CD4-positive, CD25-positive, alpha-beta regulatory T cell (primary cell): Measurements from ENCODE around the gene RBM47. TPM values are rescaled to one million over a fixed set of nuclear protein-coding genes. Genes with fewer than 3 reads are reported as not detected.
A peak's percentile ranks its signal among the peaks of the same experiment; 100 is the strongest.

Source experiments
- ATAC-seq, 2 donors: fragments of 150-1000 bp; cut with Tn5 transposase; one replicate each; pipeline ENCODE4 v1.10.0; 2021; ENCODE audit warnings: low read depth in 2 of 2, moderate number of reproducible peaks in 2 of 2, moderate library complexity in 1 of 2
- DNase-seq, 3 donors: peaks; one replicate each; pipeline versions ENCODE4 v3.0.0 to v3.0.0-alpha.2; 2012 to 2022; ENCODE audit warnings: mixed read lengths in 1 of 3
- H3K27ac ChIP-seq: one replicate; pipeline ENCODE4 v1.7.0; 2013; ENCODE audit warnings: mild to moderate bottlenecking, low read length; ENCODE audit not compliant: insufficient read depth, poor library complexity, severe bottlenecking
- H3K27me3 ChIP-seq: one replicate; pipeline ENCODE4 v1.7.0; 2013; ENCODE audit warnings: low read length; ENCODE audit not compliant: control insufficient read depth, insufficient read depth
- H3K36me3 ChIP-seq: one replicate; pipeline ENCODE4 v1.7.0; 2013; ENCODE audit warnings: mild to moderate bottlenecking, low read length, moderate library complexity; ENCODE audit not compliant: control insufficient read depth, insufficient read depth
- H3K4me1 ChIP-seq: 2 replicates; pipeline ENCODE4 v1.7.0; 2013; ENCODE audit warnings: mild to moderate bottlenecking, low read length; ENCODE audit not compliant: insufficient read depth, control insufficient read depth, poor library complexity, severe bottlenecking
- H3K4me3 ChIP-seq: one replicate; pipeline ENCODE4 v1.7.0; 2013; ENCODE audit warnings: low read depth, mild to moderate bottlenecking, low read length, moderate library complexity
- H3K9me3 ChIP-seq, 2 experiments: 1 replicate in 1 of 2; 2 replicates in 1 of 2; pipeline ENCODE4 v1.7.0; 2013; ENCODE audit warnings: low read length in 2 of 2, mild to moderate bottlenecking in 1 of 2, moderate library complexity in 1 of 2; ENCODE audit not compliant: control insufficient read depth in 2 of 2
- H3K27ac Mint-ChIP-seq, 3 donors: one replicate each; pipeline ENCODE4 v1.8.0; 2020 to 2022; ENCODE audit warnings: mild to moderate bottlenecking in 3 of 3, mixed read lengths in 3 of 3, moderate library complexity in 2 of 3
- H3K27me3 Mint-ChIP-seq: one replicate; pipeline ENCODE4 v1.8.0; 2022; ENCODE audit warnings: mild to moderate bottlenecking, mixed read lengths
- H3K36me3 Mint-ChIP-seq: one replicate; pipeline ENCODE4 v1.8.0; 2020; ENCODE audit warnings: mixed read lengths
- H3K4me1 Mint-ChIP-seq, 4 donors: one replicate each; pipeline ENCODE4 v1.8.0; 2020 to 2022; ENCODE audit warnings: mixed read lengths in 4 of 4, mild to moderate bottlenecking in 1 of 4
- H3K4me3 Mint-ChIP-seq, 4 donors: one replicate each; pipeline ENCODE4 v1.8.0; 2020 to 2022; ENCODE audit warnings: mild to moderate bottlenecking in 4 of 4, mixed read lengths in 4 of 4, moderate library complexity in 3 of 4
- H3K9me3 Mint-ChIP-seq, 7 donors: one replicate each; pipeline ENCODE4 v1.8.0; 2020 to 2022; ENCODE audit warnings: mixed read lengths in 7 of 7, mild to moderate bottlenecking in 3 of 7, moderate library complexity in 2 of 7
- polyA plus RNA-seq, 4 donors: library from polyadenylated mRNA; unstranded; fragments of 300-500 nt; fragmentation: Illumina TruSeq; gene quantifications; one replicate each; pipeline ENCODE4 v1.2.3, GENCODE V29; 2021
- total RNA-seq: library from RNA; stranded (reverse); gene quantifications from one replicate; pipeline ENCODE4 v1.2.3, GENCODE V29; 2022

RBM47 gene
- total and polyA plus RNA-seq, 5 donors from 2014 or later = 0.07 to 1.5 (median 0.15) TPM; not detected in 1

- Mint-ChIP-seq H3K27ac (no peak overlapping the region), H3K36me3 (no peaks in the 10 kb centered on the region)
- no peak for ATAC-seq
Observed at GRCh38 chr4:40595981-40596380, 33.7 kb downstream of the RBM47 start.

DNA sequence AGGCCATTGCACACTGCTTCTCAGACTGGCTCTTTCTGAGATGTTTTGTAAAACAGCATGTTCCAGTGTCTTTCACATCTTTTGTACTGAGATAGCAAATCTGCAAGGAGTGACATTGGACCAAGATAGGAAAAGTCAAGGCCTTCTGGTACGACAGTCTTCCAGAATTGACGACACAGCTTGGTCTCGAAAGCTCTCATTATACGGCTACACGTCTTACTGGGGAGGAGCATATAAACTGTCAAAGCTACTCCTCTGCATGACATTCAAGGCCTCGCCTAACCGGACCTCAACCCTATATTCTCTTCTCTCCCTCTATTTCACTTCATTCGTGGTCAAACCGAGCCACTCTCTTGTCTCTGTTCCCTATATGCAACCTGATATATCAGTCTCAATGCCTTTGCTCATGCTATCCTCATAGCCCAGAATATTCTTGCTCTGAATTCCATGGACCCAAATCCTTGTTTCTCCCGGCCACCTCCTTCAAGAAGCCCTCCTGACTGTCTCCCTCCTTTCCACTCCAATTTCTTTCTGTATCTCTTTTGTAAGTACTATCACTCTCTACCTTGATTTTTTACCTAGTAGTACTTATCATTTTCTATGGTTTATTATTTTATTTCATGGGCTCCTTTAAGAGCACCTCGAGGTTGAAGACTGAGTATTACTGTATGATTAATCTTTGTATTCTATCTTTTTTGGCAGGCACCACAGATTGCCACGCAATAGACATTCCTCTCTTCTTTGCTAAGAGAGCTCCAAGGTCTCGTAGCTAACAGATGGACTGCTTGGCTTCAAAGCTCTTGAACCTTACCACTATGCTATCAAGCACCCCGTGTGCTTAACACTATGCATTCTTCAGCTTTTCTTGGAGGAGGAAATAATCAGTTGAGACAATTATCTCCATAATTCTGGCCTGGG is 35.1 kb downstream of the RBM47 start:
- ATAC-seq (no peak), DNase-seq (no peak)
- no peaks in the 10 kb centered on the region for H3K4me1 Mint-ChIP-seq
- H3K27me3 Mint-ChIP-seq = no peaks in the 10 kb centered on the region
- H3K9me3 ChIP-seq = no peaks in the 10 kb centered on the region
- H3K27ac Mint-ChIP-seq = no peak overlapping the region
- H3K27ac ChIP-seq = no peak overlapping the region
- H3K36me3 Mint-ChIP-seq = no peaks in the 10 kb centered on the region
- H3K4me3 ChIP-seq = no peak overlapping the region
- H3K9me3 Mint-ChIP-seq = peaks cover 0 to 1% (median 0%) of the 10 kb centered on the region in 7 donors
- H3K27me3 ChIP-seq = no peaks in the 10 kb centered on the region
- H3K36me3 ChIP-seq = no peaks in the 10 kb centered on the region
- H3K4me3 Mint-ChIP-seq = no peak overlapping the region
- no peaks in the 10 kb centered on the region for H3K4me1 ChIP-seq

More at GRCh38 chr4:40595981-40596380, 33.7 kb downstream of the RBM47 start:
- H3K36me3 ChIP-seq = no peaks in the 10 kb centered on the region
- peaks cover 0 to 1% (median 0%) of the 10 kb centered on the region in 7 donors for H3K9me3 Mint-ChIP-seq
- no peaks in the 10 kb centered on the region for H3K27me3 Mint-ChIP-seq
- no peak overlapping the region for H3K4me3 Mint-ChIP-seq
- no peak for DNase-seq
- no peaks in the 10 kb centered on the region for H3K9me3 ChIP-seq
- no peak overlapping the region for H3K4me3 ChIP-seq
- H3K27me3 ChIP-seq = no peaks in the 10 kb centered on the region
- H3K4me1 Mint-ChIP-seq = no peaks in the 10 kb centered on the region
- no peak overlapping the region for H3K27ac ChIP-seq
- no peaks in the 10 kb centered on the region for H3K4me1 ChIP-seq

- ATAC-seq = no peak
- no peak overlapping the region for H3K27ac Mint-ChIP-seq
Observed at GRCh38 chr4:40592034-40592433, 37.6 kb downstream of the RBM47 start.

DNA sequence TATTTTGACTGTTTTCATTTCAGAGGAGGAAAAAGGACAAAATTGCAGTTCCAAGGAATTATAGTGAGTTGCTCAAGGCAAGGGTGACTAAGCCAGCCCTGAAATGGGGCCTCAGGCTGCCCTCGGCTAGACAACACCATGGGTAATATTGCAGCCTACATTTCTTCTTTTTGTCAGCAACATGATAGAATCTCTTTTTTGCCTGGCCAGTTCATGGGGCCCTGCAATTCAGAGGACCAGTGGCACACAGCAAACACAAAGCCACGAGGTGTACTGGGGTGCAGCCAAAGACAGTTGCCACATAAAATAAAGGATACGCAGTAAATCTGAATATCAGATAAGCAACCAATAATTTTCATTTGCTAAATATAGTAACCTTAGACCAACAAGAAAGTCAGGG is 41.8 kb downstream of the RBM47 start:
- Mint-ChIP-seq H3K27ac (no peak overlapping the region), H3K36me3 (no peaks in the 10 kb centered on the region), H3K27me3 (peaks cover 5% of the 10 kb centered on the region), H3K4me1 (peaks cover 0 to 5% (median 2%) of the 10 kb centered on the region in 4 donors), H3K9me3 (peaks cover 0 to 1% (median 0%) of the 10 kb centered on the region in 7 donors), H3K4me3 (no peak overlapping the region)
- Histone ChIP-seq H3K4me3 (no peak overlapping the region), H3K27ac (no peak overlapping the region), H3K9me3 (no peaks in the 10 kb centered on the region), H3K4me1 (no peaks in the 10 kb centered on the region), H3K36me3 (no peaks in the 10 kb centered on the region), H3K27me3 (no peaks in the 10 kb centered on the region)
- ATAC-seq = no peak
- DNase-seq = no peak

More at GRCh38 chr4:40592034-40592433, 37.6 kb downstream of the RBM47 start:
- Histone ChIP-seq H3K27me3 (no peaks in the 10 kb centered on the region), H3K4me3 (no peak overlapping the region), H3K36me3 (no peaks in the 10 kb centered on the region), H3K9me3 (no peaks in the 10 kb centered on the region), H3K4me1 (no peaks in the 10 kb centered on the region), H3K27ac (no peak overlapping the region)
- peaks cover 0 to 3% (median under 1%) of the 10 kb centered on the region in 4 donors for H3K4me1 Mint-ChIP-seq
- H3K36me3 Mint-ChIP-seq = no peaks in the 10 kb centered on the region
- no peaks in the 10 kb centered on the region for H3K27me3 Mint-ChIP-seq
- no peak overlapping the region for H3K4me3 Mint-ChIP-seq
- peaks cover 0 to 1% (median 0%) of the 10 kb centered on the region in 7 donors for H3K9me3 Mint-ChIP-seq
- no peak for DNase-seq

DNA sequence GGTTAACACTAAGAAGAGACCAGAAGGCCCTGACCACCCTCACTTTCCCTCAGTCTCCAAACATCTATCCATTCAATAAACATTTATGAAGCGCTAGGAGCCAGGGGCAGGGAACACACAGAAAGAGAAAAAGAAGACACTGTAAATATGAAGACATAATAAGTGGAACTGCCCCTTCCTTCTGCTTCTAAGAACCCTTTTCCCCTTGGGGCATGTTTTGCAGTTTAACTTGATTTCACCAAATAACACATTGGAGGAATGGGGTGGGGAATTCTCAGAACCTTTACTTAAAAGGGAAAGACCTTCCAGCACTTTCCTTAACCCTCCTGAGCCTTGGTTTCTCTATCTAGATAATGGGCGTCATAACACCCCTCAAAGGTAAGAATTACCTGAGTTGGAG is 42.3 kb downstream of the RBM47 start:
- H3K4me1 ChIP-seq = no peaks in the 10 kb centered on the region
- Mint-ChIP-seq H3K27ac (peak overlapping the region in 1 of 3 donors; percentile 20), H3K36me3 (no peaks in the 10 kb centered on the region)

GRCh38 chr4:40586729-40587128 is 42.9 kb downstream of the RBM47 start:
- Mint-ChIP-seq H3K27ac (no peak overlapping the region), H3K4me1 (peaks cover 0 to 5% (median 2%) of the 10 kb centered on the region in 4 donors), H3K36me3 (no peaks in the 10 kb centered on the region), H3K4me3 (no peak overlapping the region), H3K9me3 (peaks cover 0 to 1% (median 0%) of the 10 kb centered on the region in 7 donors), H3K27me3 (peaks cover 5% of the 10 kb centered on the region)
- no peaks in the 10 kb centered on the region for H3K36me3 ChIP-seq
- H3K9me3 ChIP-seq = no peaks in the 10 kb centered on the region
- H3K4me1 ChIP-seq = no peaks in the 10 kb centered on the region
- no peak for DNase-seq
- no peak for ATAC-seq
- no peaks in the 10 kb centered on the region for H3K27me3 ChIP-seq
- no peak overlapping the region for H3K27ac ChIP-seq
- H3K4me3 ChIP-seq = no peak overlapping the region

More for the DNA sequence above, 42.3 kb downstream of the RBM47 start:
- Histone ChIP-seq H3K4me3 (no peak overlapping the region), H3K27ac (no peak overlapping the region), H3K36me3 (no peaks in the 10 kb centered on the region), H3K9me3 (no peaks in the 10 kb centered on the region), H3K27me3 (no peaks in the 10 kb centered on the region)
- peaks cover 0 to 1% (median 0%) of the 10 kb centered on the region in 7 donors for H3K9me3 Mint-ChIP-seq
- ATAC-seq (no peak), DNase-seq (peak in 1 of 3 donors; percentile 15)
- H3K27me3 Mint-ChIP-seq = peaks cover 5% of the 10 kb centered on the region
- H3K4me3 Mint-ChIP-seq = no peak overlapping the region
- peaks cover 0 to 5% (median 2%) of the 10 kb centered on the region in 4 donors for H3K4me1 Mint-ChIP-seq

DNA sequence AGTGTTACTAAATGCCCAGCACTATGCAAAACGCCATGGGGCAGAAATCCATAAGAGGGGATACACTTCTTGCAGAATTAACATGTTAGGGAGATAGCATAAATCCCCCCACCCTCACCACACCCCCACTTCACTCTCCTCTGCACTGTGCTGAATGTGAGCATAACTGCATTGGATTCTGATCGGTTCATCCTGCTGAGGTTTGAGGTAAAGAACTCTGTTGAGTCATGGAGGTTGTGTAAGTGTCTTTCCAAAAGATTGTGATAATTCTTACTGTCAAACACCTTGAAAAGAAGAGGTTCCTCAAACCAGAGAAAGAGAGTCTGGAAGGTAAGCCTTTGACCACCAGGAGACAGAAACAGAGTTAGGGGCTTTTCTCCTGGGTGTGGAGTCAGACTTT is 43.6 kb downstream of the RBM47 start:
- Mint-ChIP-seq H3K9me3 (peaks cover 0 to 1% (median 0%) of the 10 kb centered on the region in 7 donors), H3K4me1 (peaks cover 0 to 5% (median 2%) of the 10 kb centered on the region in 4 donors), H3K27ac (no peak overlapping the region), H3K36me3 (no peaks in the 10 kb centered on the region), H3K4me3 (no peak overlapping the region), H3K27me3 (peaks cover 5% of the 10 kb centered on the region)
- H3K4me1 ChIP-seq = no peaks in the 10 kb centered on the region
- no peak overlapping the region for H3K27ac ChIP-seq
- DNase-seq = no peak
- no peak overlapping the region for H3K4me3 ChIP-seq
- H3K9me3 ChIP-seq = no peaks in the 10 kb centered on the region
- H3K27me3 ChIP-seq = no peaks in the 10 kb centered on the region
- H3K36me3 ChIP-seq = no peaks in the 10 kb centered on the region
- ATAC-seq = no peak
